ENCODE data around the gene AQR. TPM values are rescaled to one million over a fixed set of nuclear protein-coding genes. Genes with fewer than 3 reads are reported as not detected.

The AQR gene
- total and polyA plus RNA-seq, 2 of the 8 experiments (the other 6 are each of a cell fraction or from before 2014, with no cell fraction given) = 34.5 to 57.6 TPM

DNA sequence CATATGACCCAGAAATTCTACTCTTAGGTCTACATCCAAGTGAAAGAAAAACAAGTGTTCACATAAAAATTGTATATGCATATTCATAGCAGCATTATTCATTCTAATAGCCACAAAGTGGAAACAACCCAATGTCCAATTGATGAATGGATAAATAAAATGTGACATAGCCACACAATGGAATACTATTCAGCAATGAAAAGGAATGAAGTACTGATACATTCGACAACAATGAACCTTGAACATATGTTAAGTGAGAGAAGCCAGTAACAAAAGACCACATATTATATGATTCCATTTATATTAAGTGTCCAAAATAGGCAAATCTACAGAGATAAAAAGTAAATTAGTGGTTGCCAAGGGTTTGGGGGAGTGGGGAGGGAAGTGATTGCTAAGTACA, 104.0 kb downstream of the AQR start (continued):
- TF ChIP-seq, protein P1, sequence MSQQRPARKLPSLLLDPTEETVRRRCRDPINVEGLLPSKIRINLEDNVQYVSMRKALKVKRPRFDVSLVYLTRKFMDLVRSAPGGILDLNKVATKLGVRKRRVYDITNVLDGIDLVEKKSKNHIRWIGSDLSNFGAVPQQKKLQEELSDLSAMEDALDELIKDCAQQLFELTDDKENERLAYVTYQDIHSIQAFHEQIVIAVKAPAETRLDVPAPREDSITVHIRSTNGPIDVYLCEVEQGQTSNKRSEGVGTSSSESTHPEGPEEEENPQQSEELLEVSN (IDR thresholded peaks at IDR 0.05) = no peak
- TF ChIP-seq EZH2 (IDR thresholded peaks at IDR 0.05; ENCODE audit: low read depth, low read length, severe bottlenecking) = no peak
- TF ChIP-seq SIX5 (IDR thresholded peaks at IDR 0.05; ENCODE audit: low read depth, low read length) = no peak
- TF ChIP-seq PHF8 (conservative IDR thresholded peaks at IDR 0.05; ENCODE audit: low read depth, low read length) = no peak
- no peak for TF ChIP-seq HDAC6 (IDR thresholded peaks at IDR 0.05; ENCODE audit: low read depth, low read length)
- no peak for TF ChIP-seq ATF2 (IDR thresholded peaks at IDR 0.05; ENCODE audit: low read length)
- TF ChIP-seq KDM4A (IDR thresholded peaks at IDR 0.05; ENCODE audit: low read depth, low read length, severe bottlenecking) = no peak
- no peak for TF ChIP-seq CTBP2 (IDR thresholded peaks at IDR 0.05; ENCODE audit: borderline replicate concordance, insufficient read depth, insufficient read length, low read length)
- no peak for TF ChIP-seq TEAD4 (IDR thresholded peaks at IDR 0.05; ENCODE audit: low read depth, low read length)
